Gastrocnemius medialis (tissue), 4 donors: Measurements from ENCODE around the gene RNF215. TPM values are rescaled to one million over a fixed set of nuclear protein-coding genes. Genes with fewer than 3 reads are reported as not detected.

Experiments
- ATAC-seq, 2 donors: fragments of 150-250 bp; one replicate each; pipeline ENCODE4 v1.9.1; 2016
- DNase-seq, 2 donors: peaks; one replicate each; pipeline ENCODE4 v3.0.0-alpha.2; 2019
- H3K27ac ChIP-seq, 4 donors: fragments of 200-600 bp; sonication (generic); 1 replicate in 1 of 4; 2 replicates in 3 of 4; pipeline ENCODE4 v1.5.1; 2016 to 2018; ENCODE audit warnings: mild to moderate bottlenecking in 2 of 4, moderate library complexity in 1 of 4
- H3K27me3 ChIP-seq, 3 donors: fragments of 200-600 bp; sonication (generic) in 2 of 3; 1 replicate in 1 of 3; 2 replicates in 2 of 3; pipeline versions ENCODE4 v1.5.1 to v1.6.0; 2016 to 2019; ENCODE audit warnings: mild to moderate bottlenecking in 1 of 3, moderate library complexity in 1 of 3
- H3K36me3 ChIP-seq, 2 donors: fragments of 200-600 bp; sonication (generic) in 1 of 2; one replicate each; pipeline ENCODE4 v1.5.1; 2017 to 2018
- H3K4me1 ChIP-seq, 2 donors: fragments of 200-600 bp; sonication (generic) in 1 of 2; one replicate each; pipeline ENCODE4 v1.5.1; 2016 to 2017; ENCODE audit warnings: mild to moderate bottlenecking in 2 of 2
- H3K4me3 ChIP-seq, 4 donors: fragments of 200-600 bp; sonication (generic) in 3 of 4; 1 replicate in 1 of 4; 2 replicates in 3 of 4; pipeline ENCODE4 v1.5.1; 2016 to 2019; ENCODE audit warnings: mild to moderate bottlenecking in 2 of 4
- H3K9me3 ChIP-seq, 3 donors: fragments of 200-600 bp; sonication (generic) in 2 of 3; 1 replicate in 1 of 3; 2 replicates in 2 of 3; pipeline ENCODE4 v1.5.1; 2016 to 2019
- POLR2A ChIP-seq, 2 donors: fragments of 450-650 bp; IDR thresholded peaks; one replicate each; pipeline ENCODE4 v1.6.1; 2017; ENCODE audit warnings: antibody characterized with exemption in 2 of 2, mild to moderate bottlenecking in 2 of 2, moderate library complexity in 2 of 2
- in situ Hi-C, 4 donors: fragments of 200-750 bp; cut with MboI; loops; one replicate each; pipeline versions ENCODE4 v1.15.0 to v1.8.0; 2017; ENCODE audit warnings: low sequenced_read_pairs in 4 of 4
- intact Hi-C: fragments of 100-400 bp; cut with DNase I; formaldehyde crosslinking; loops from one replicate; pipeline ENCODE4 v1.15.1; 2023; ENCODE audit warnings: low total_unique reads
- total RNA-seq, 4 donors: library from RNA; depleted of rRNA; stranded (reverse); fragments of >200 nt; gene quantifications; one replicate each; pipeline versions ENCODE4 v1.1.0 to v1.2.3, GENCODE V29; 2016
- TF ChIP-seq, protein P1 (sequence below), 5 experiments: fragments of 450-650 bp in 3 of 5; fragments of 200-600 bp in 2 of 5; sonication (generic) in 2 of 5; IDR thresholded peaks in 4 of 5; conservative IDR thresholded peaks in 1 of 5; 1 replicate in 4 of 5; 2 replicates in 1 of 5; pipeline ENCODE4 v1.5.1; 2016 to 2019; ENCODE audit warnings: antibody characterized with exemption in 5 of 5, mild to moderate bottlenecking in 3 of 5, moderate library complexity in 3 of 5

Gene RNF215
- total RNA-seq, 4 donors from 2014 or later, result 4.7 to 11.2 (median 8.1) TPM

DNA sequence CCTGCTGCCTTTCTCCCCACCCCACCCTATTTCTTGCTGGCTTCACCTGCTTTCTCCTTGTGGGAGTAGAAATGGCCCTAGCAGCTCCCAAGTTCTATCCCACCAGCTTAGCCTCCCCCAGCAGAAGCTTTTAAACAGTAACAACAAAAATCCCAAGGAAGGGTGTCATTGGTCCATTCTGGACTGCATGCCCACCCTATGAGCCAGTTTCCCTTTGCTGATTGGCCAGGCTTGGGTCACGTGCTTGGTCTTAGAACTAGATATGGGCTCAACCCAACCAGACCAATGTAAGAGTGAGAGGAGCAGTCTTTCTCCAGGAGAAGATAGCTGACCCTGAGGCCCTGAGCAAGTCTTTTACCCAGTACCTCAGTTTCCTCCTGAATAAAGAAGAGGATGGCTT lies 40.7 kb upstream of the RNF215 start:
- ATAC-seq (no peak), DNase-seq (no peak)
- Histone ChIP-seq H3K9me3 (no peaks in the 10 kb centered on the region), H3K27me3 (no peaks in the 10 kb centered on the region), H3K4me1 (peaks cover 15 to 19% of the 10 kb centered on the region in 2 donors), H3K36me3 (no peaks in the 10 kb centered on the region), H3K27ac (peak overlapping the region in 1 of 4 donors; percentile 37), H3K4me3 (no peak overlapping the region)
- no peak for TF ChIP-seq POLR2A (IDR thresholded peaks at IDR 0.05)
- TF ChIP-seq, protein P1, sequence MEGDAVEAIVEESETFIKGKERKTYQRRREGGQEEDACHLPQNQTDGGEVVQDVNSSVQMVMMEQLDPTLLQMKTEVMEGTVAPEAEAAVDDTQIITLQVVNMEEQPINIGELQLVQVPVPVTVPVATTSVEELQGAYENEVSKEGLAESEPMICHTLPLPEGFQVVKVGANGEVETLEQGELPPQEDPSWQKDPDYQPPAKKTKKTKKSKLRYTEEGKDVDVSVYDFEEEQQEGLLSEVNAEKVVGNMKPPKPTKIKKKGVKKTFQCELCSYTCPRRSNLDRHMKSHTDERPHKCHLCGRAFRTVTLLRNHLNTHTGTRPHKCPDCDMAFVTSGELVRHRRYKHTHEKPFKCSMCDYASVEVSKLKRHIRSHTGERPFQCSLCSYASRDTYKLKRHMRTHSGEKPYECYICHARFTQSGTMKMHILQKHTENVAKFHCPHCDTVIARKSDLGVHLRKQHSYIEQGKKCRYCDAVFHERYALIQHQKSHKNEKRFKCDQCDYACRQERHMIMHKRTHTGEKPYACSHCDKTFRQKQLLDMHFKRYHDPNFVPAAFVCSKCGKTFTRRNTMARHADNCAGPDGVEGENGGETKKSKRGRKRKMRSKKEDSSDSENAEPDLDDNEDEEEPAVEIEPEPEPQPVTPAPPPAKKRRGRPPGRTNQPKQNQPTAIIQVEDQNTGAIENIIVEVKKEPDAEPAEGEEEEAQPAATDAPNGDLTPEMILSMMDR (IDR thresholded peaks at IDR 0.05 in 4 of 5, conservative IDR thresholded peaks at IDR 0.05 in 1 of 5), result no peak
- intact Hi-C loops, result loop anchor here (10.0 kb wide), 1 partner anchor 267 kb away; the partner anchor contains the start of gene OSBP2
- in situ Hi-C loops, result no loop called here

DNA sequence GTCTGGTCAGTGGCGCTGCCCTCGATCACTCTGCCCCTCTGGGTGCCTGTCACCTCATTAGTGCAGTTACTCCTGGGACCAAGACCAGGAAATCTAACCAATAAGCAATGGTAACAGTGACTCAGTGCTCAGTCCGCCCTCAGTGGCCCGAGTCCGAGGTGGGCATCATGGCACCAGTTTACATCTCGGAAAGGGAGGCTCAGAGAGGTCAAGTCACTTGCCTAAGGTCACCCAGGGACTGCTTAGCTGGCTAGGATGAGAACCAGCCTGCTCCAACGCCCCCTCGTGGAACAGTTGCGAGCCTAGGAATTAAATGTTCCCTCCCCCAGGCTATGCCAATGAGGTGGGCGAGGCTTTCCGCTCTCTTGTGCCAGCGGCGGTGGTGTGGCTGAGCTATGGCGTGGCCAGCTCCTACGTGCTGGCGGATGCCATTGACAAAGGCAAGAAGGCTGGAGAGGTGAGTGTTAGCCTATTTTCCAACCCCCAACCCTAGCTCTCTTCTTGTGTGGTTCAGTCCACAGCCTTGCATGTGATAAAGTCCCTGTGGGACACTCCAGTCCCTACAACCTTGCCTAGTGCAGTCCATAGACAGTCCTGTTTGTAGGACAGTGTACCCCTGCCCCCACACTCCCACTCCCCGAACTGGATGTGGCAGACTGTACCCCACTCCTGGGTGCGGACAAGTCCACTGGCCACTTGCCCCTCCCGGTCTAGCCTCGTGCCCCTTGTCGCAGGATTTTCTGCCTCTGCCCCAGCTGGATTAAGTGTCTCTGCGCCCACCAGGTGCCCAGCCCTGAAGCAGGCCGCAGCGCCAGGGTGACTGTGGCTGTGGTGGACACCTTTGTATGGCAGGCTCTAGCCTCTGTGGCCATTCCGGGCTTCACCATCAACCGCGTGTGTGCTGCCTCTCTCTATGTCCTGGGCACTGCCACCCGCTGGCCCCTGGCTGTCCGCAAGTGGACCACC lies 39.5 kb upstream of the RNF215 start:
- Histone ChIP-seq H3K4me1 (peaks cover 27 to 30% of the 10 kb centered on the region in 2 donors), H3K4me3 (peak overlapping the region; percentile 56 to 96 (median 68)), H3K27me3 (no peaks in the 10 kb centered on the region), H3K27ac (peak overlapping the region; percentile 43 to 99 (median 90)), H3K36me3 (no peaks in the 10 kb centered on the region), H3K9me3 (no peaks in the 10 kb centered on the region)
- TF ChIP-seq POLR2A (IDR thresholded peaks at IDR 0.05), result no peak
- TF ChIP-seq, protein P1 (IDR thresholded peaks at IDR 0.05 in 4 of 5, conservative IDR thresholded peaks at IDR 0.05 in 1 of 5), result peak; percentile 43 to 69 (median 62)
- in situ Hi-C loops (no loop called here), intact Hi-C loops (loop anchor here (1.0 to 10.0 kb wide), 2 partner anchors 35 to 268 kb away; partner anchors contain the start of gene OSBP2)
- DNase-seq (peak; percentile 58 to 72), ATAC-seq (peak; percentile 7 to 21)

DNA sequence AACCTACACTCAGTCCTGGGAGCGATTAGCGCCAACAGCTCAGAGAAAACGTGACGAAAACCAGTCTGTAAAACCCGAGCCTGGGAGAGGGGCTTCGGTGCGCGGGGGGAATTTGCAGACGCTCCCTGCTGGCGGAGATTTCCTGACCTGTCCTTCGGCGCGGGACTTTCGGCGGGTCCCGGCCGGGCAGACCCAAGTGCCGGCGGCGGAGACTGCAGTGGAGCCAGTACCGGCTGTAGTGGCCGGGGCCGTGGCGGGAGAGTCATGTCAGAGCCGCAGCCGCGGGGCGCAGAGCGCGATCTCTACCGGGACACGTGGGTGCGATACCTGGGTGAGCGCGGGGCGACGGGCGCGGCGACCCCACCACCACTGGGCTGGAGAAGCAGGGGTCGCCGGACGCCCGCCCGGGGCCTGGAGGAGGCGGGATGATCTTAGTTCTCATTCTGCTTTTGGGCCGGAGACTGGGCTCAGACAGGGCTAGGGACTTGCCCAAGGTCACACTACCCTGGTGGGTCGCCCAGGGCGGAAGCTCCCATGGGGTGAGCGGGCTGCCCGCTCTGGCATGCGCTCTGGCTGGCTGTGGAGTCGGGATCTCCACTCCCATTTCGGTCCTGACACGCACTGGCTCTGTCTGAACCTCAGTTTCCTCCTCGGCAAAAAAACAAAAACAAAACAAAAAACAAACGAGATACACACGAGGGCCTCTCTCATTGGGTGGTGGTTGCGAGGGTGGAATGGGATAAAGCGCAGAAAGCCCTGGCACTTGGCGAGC lies 38.6 kb upstream of the RNF215 start, which contains the start of gene MTFP1:
Gene MTFP1 (plus strand): TSS at position 153 of the 772 bp plus-strand sequence. CDS start 112 bp downstream, at position 265.
- in situ Hi-C loops, result no loop called here
- Histone ChIP-seq H3K9me3 (no peaks in the 10 kb centered on the region), H3K4me3 (peak within 1 kb of the TSS; percentile 60 to 96 (median 78)), H3K27me3 (no peaks in the 10 kb centered on the region), H3K36me3 (no peaks in the 10 kb centered on the region), H3K27ac (peak within 1 kb of the TSS; percentile 92 to 100 (median 99)), H3K4me1 (peaks cover 31 to 32% of the 10 kb centered on the region in 2 donors)
- intact Hi-C loops, result loop anchor here (1.0 to 10.0 kb wide), 2 partner anchors 35 to 269 kb away; partner anchors contain the start of gene OSBP2
- ATAC-seq, result no peak
- peak; percentile 8 to 43 for DNase-seq
- peak in 1 of 2 donors; percentile 28 for TF ChIP-seq POLR2A (IDR thresholded peaks at IDR 0.05)
- TF ChIP-seq, protein P1 (IDR thresholded peaks at IDR 0.05 in 4 of 5, conservative IDR thresholded peaks at IDR 0.05 in 1 of 5), result peak in 2 of 5 experiments; percentile 20 to 22

DNA sequence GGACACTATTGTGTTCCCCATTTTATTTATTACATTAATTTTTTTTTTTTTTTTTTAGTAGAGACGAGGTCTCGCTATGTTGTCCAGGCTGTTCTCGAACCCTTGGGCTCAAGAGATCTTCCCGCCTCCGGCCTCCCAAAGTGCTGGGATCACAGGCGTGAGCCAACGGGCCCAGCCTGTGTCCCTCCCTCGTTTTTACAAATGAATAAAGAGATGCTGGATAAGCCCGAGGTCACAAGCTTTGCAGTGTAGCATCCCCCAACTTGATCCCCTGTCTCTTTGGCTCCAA lies 38.1 kb upstream of the RNF215 start:
- H3K4me1 ChIP-seq, result peaks cover 31 to 32% of the 10 kb centered on the region in 2 donors
- H3K27me3 ChIP-seq, result no peaks in the 10 kb centered on the region
- peak overlapping the region; percentile 43 to 99 (median 90) for H3K27ac ChIP-seq
- intact Hi-C loops (loop anchor here (10.0 kb wide), 1 partner anchor 270 kb away; the partner anchor contains the start of gene OSBP2), in situ Hi-C loops (no loop called here)
- ATAC-seq (no peak), DNase-seq (no peak)
- H3K4me3 ChIP-seq, result peak overlapping the region; percentile 56 to 96 (median 68)
- no peak for TF ChIP-seq POLR2A (IDR thresholded peaks at IDR 0.05)
- TF ChIP-seq, protein P1 (IDR thresholded peaks at IDR 0.05 in 4 of 5, conservative IDR thresholded peaks at IDR 0.05 in 1 of 5), result no peak
- no peaks in the 10 kb centered on the region for H3K36me3 ChIP-seq
- H3K9me3 ChIP-seq, result no peaks in the 10 kb centered on the region
